Neural cell (in vitro differentiated cells): ENCODE data around the gene CRIP3.

ENCODE experiments used
- EZH2 ChIP-seq: fragments of 200-600, 300-800 bp; shearing (Covaris generic), sonication (generic); IDR thresholded peaks from 2 replicates; pipeline ENCODE4 v1.6.1; 2014; ENCODE audit warnings: antibody characterized with exemption, low read length, borderline replicate concordance, mild to moderate bottlenecking; ENCODE audit not compliant: insufficient read depth, poor library complexity, severe bottlenecking
- POLR2AphosphoS5 ChIP-seq: IDR thresholded peaks from 2 replicates; pipeline ENCODE4 v1.6.1; 2012
- RAD21 ChIP-seq: fragments of 450-650 bp; conservative IDR thresholded peaks from 2 replicates; pipeline ENCODE4 v1.6.1; 2014; ENCODE audit warnings: antibody characterized with exemption, mild to moderate bottlenecking, moderate library complexity
- REST ChIP-seq: IDR thresholded peaks from 2 replicates; pipeline ENCODE4 v1.6.1; 2012; ENCODE audit warnings: borderline replicate concordance
- TAF1 ChIP-seq: IDR thresholded peaks from 2 replicates; pipeline ENCODE4 v1.6.1; 2012; ENCODE audit warnings: low read depth
- TF ChIP-seq, protein P1 (sequence below): fragments of 450-650 bp; IDR thresholded peaks from 2 replicates; pipeline ENCODE4 v1.5.1; 2014; ENCODE audit warnings: antibody characterized with exemption, mild to moderate bottlenecking, moderate library complexity; ENCODE audit not compliant: poor library complexity, severe bottlenecking

DNA sequence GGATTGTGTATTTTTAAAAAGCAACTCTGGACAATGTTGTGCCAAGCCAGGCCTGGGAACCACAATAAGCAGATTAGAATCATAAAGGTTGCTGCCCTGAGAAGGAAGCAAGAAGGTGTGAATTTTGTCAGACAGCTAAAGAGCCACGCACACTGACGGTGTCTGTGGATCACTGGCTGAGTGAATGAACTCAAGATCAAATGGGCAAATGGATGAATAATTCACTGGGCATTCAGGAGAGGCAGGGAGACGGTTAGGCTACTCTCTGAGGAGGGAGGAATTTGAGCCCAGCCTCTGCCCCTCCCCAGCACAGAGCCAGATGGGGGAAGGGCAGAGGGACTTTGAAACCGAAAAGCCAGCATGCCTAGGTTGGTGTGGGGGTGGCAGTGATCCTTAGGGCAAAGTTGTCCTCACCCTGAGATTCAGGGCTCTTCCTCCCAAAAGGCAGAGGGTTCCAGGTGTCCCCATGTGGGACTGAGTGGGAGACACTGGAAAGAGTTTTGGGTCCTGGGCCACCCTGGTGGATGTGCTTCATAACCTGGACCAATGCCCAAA is 30.0 kb downstream of the CRIP3 start:
- TF ChIP-seq, protein P1, sequence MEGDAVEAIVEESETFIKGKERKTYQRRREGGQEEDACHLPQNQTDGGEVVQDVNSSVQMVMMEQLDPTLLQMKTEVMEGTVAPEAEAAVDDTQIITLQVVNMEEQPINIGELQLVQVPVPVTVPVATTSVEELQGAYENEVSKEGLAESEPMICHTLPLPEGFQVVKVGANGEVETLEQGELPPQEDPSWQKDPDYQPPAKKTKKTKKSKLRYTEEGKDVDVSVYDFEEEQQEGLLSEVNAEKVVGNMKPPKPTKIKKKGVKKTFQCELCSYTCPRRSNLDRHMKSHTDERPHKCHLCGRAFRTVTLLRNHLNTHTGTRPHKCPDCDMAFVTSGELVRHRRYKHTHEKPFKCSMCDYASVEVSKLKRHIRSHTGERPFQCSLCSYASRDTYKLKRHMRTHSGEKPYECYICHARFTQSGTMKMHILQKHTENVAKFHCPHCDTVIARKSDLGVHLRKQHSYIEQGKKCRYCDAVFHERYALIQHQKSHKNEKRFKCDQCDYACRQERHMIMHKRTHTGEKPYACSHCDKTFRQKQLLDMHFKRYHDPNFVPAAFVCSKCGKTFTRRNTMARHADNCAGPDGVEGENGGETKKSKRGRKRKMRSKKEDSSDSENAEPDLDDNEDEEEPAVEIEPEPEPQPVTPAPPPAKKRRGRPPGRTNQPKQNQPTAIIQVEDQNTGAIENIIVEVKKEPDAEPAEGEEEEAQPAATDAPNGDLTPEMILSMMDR: no peak
- TF ChIP-seq TAF1 (no peak), REST (no peak), RAD21 (no peak), POLR2AphosphoS5 (no peak), EZH2 (no peak)
